ENCODE data around the gene CARS1. TPM values are rescaled to one million over a fixed set of nuclear protein-coding genes. Genes with fewer than 3 reads are reported as not detected.

The CARS1 gene
- total and polyA plus RNA-seq, 10 of the 15 experiments (the other 5 are each of a cell fraction or from before 2014, with no cell fraction given) = 7.8 to 60.6 (median 45.7) TPM

GRCh38 chr11:3044915-3045314, 12.3 kb downstream of the CARS1 start:
- Histone ChIP-seq H3K4me2 (ENCODE audit: control insufficient read depth, insufficient read depth) (no peak overlapping the region), H4K20me1 (ENCODE audit: control insufficient read depth, insufficient read depth) (peaks cover 3% of the 10 kb centered on the region; the same call in 1 of the 2 replicates), H3K4me1 (ENCODE audit: control insufficient read depth, insufficient read depth, low read length) (peaks cover 7% of the 10 kb centered on the region), H3K9ac (ENCODE audit: control insufficient read depth, insufficient read depth, low read length) (no peak overlapping the region), H3K79me2 (ENCODE audit: control insufficient read depth, insufficient read depth, low read length) (peaks cover 27% of the 10 kb centered on the region), H3K36me3 (ENCODE audit: control insufficient read depth in 2 of 2, insufficient read depth in 2 of 2, low read length in 1 of 2) (peaks cover 11 to 25% of the 10 kb centered on the region in 2 experiments; a peak in 3 of 4 replicates), H3K9me3 (replicated peaks; ENCODE audit: control insufficient read depth, insufficient read depth, low read length) (no peaks in the 10 kb centered on the region), H3K27me3 (replicated peaks in 1 of 2; ENCODE audit: control insufficient read depth in 2 of 2, insufficient read depth in 2 of 2, low read length in 1 of 2) (no peaks in the 10 kb centered on the region), H3K4me3 (no peak overlapping the region), H3K27ac (ENCODE audit: control insufficient read depth, insufficient read depth) (no peak overlapping the region), H2AFZ (ENCODE audit: control insufficient read depth, low read depth, low read length) (no peak overlapping the region)
- BruUV-seq (replicated peaks) = no TSS peak
- ATAC-seq (no peak), DNase-seq (ENCODE audit: low read depth, low spot score) (no peak), FAIRE-seq (no peak)
- intact Hi-C loops (cut with micrococcal nuclease; ENCODE audit: unreplicated experiment) = no loop called here
- TF ChIP-seq ZBTB33 (IDR thresholded peaks at IDR 0.05) (no peak), PAX5 (IDR thresholded peaks at IDR 0.05; ENCODE audit: borderline replicate concordance, low read depth, low read length) (no peak), GATAD2B (conservative IDR thresholded peaks at IDR 0.05; ENCODE audit: low read depth) (no peak), TBL1XR1 (IDR thresholded peaks at IDR 0.05; ENCODE audit: low read depth, low read length) (no peak), ZNF622 (IDR thresholded peaks at IDR 0.05) (no peak), RUNX3 (IDR thresholded peaks at IDR 0.05; ENCODE audit: low read length) (no peak), TARDBP (IDR thresholded peaks at IDR 0.05; ENCODE audit: borderline replicate concordance) (no peak), SPI1 (IDR thresholded peaks at IDR 0.05; ENCODE audit: borderline replicate concordance, insufficient read depth, low read depth, low read length) (no peak), JUND (IDR thresholded peaks at IDR 0.05; ENCODE audit: low read depth, low read length) (no peak), ZSCAN29 (IDR thresholded peaks at IDR 0.05) (no peak), RELB (IDR thresholded peaks at IDR 0.05; ENCODE audit: low read depth) (no peak), ZNF687 (IDR thresholded peaks at IDR 0.05) (no peak)
- RAD21 ChIA-PET (ENCODE audit: unreplicated experiment) = no interaction called here
- CTCF ChIA-PET = interaction anchor here (1.9 to 8.2 kb wide), 2 partner anchors 7 to 47 kb away, joined by 10 to 77 read pairs; no protein-coding TSS in a partner anchor
- POLR2A ChIA-PET = interaction anchor here (0.6 kb wide), 1 partner anchor 55 kb away, joined by 3 read pairs; no protein-coding TSS in a partner anchor
- 99% methylated on average over 12 of the region's 12 CpGs for WGBS (ENCODE audit: insufficient coverage, insufficient replicate concordance, low lambda C conversion rate, missing lambda C conversion rate)
- in situ Hi-C loops (cut with MboI) = loop anchor here (5.0 kb wide), 1 partner anchor 47 kb away; no protein-coding TSS in a partner anchor
- SMC1A ChIA-PET (ENCODE audit: uncharacterized antibody, unreplicated experiment) = interaction anchor here (1.0 kb wide), 1 partner anchor 69 kb away, joined by 3 read pairs; no protein-coding TSS in a partner anchor

Data from GM12878 (cell line).